Activated CD4-positive, alpha-beta T cell treated with anti-CD3 and anti-CD28 coated beads, Interleukin-2, amount 50 U/mL, for 4 hours (primary cell): Measurements from ENCODE around the gene DCHS2.

ENCODE experiments used
- DNase-seq, 2 experiments: peaks; one replicate each; pipeline ENCODE4 v3.0.0-alpha.2; 2020

Gene DCHS2

GRCh38 chr4:154364066-154364845 is 127.3 kb downstream of the DCHS2 start:
- no peak for DNase-seq

- DNase-seq, result no peak
These were observed 130.1 kb downstream of the DCHS2 start for GRCh38 chr4:154361450-154361849.

DNA sequence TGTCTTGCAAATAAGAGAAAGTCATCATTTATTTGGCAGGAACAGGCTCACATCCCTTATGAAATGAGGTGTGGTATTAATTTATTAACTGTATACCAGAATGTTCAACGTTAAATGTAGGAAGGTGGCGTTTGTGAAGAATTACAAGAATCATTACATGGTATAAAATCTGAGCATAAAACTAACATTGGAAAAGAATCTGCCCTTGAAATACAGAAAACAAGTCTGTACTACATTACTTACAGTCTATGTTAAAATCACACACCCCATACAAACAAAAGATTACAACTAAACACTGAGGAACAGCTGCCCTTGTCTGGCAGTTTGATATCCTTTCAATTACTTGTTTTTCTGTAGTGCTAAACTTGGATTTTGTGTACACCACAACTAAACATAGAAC is 131.1 kb downstream of the DCHS2 start:
- DNase-seq, result no peak

- no peak for DNase-seq
These were observed 136.7 kb downstream of the DCHS2 start for GRCh38 chr4:154354883-154355282.

DNA sequence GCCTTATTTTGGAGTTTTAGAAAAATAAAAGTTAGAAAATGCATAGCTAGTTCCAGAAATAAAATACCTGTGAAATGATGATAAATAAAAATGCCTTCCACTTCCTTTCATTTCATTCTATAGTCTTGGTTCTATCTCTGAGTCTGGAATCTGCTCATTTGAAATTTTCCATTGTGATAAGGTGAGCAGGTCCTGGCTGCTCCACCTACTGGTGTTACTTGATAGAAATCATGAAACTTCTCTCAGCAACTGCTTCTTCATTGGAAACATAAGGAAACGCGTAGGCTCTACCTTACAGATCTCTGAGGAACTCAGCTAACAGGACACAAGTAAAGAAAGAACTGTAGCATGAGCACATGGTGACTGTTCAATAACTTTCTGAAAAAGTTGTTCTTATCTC is 141.8 kb downstream of the DCHS2 start:
- DNase-seq, result no peak

GRCh38 chr4:154348657-154349056 is 142.9 kb downstream of the DCHS2 start:
- DNase-seq, result no peak

- no peak for DNase-seq
These were observed 146.2 kb downstream of the DCHS2 start for GRCh38 chr4:154345359-154345758.

GRCh38 chr4:154344686-154345085 is 146.9 kb downstream of the DCHS2 start:
- DNase-seq, result no peak

GRCh38 chr4:154343651-154344050 is 147.9 kb downstream of the DCHS2 start:
- DNase-seq, result no peak

- DNase-seq, result no peak
These were observed 150.2 kb downstream of the DCHS2 start for GRCh38 chr4:154341448-154341847.

DNA sequence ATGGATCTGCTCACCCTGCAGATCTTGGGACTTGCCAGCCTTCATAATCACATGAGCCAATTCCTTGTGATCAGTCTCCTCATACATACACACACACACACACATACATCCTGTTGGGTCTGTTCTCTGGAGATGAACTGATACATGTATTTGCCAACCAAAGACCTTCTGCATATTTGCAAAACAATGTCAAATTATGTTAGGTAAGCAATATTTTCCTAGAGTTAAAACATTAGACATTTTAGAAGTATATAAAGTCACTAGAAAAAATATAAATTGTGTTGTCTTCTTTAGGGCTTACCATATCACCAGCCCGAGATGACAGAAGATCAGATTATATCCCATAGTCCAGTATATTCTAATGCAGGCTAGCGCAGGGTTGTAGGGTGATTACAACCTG is 156.0 kb downstream of the DCHS2 start:
- no peak for DNase-seq

DNA sequence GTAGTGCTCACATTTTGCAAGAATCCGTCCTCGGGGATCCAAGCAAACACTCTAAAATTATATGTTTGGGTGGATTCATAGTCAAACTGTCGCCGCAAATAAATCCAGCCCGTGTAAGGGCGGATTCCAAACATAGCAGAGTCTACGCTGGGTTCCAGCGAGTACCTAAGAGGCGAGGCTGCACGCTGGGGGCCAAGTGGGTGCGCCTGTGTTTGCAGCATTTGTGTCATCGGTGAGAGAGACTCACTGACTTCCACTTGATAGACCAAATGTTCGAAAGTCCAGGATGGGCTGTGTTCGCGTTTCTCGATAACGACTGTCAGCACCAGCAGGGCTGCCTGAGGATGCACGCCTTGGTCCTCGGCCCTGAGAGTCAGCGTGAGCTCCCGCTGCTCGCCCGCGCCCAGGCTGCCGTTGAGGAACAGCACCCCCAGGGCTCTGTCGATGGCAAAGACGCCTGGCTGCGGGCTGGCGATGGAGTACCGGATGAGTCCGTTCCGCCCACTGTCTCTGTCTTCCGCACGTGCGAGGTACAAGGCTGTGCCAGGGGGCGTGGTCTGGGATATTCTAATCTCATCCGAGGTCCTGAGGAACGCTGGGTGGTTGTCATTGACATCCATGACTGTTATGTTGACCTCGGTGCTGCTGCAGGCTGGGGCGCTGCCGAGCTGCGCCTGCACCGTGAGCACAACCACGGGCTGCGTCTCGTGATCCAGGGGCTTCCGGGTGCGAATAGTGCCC is 158.7 kb downstream of the DCHS2 start:
- DNase-seq, result peak; percentile 7 to 24

DNA sequence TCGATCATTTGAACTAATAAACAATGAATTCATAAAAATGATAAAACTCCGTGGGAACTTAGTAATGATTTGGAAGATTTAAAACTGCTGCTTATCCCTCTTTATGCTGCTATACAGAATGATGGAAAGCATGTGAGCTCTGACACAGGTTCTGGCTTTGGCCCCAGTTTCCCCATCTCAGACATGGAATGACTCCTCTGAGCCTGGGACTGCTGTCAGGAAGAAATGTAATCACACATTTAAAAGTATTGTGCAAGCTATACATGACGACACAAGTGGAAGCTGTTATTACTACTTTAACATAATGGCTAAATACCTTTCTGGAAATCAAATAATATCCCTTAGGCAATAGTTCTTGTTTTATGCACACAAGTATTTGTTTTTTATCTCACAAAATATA is 161.7 kb downstream of the DCHS2 start:
- DNase-seq, result no peak

GRCh38 chr4:154329268-154329868 is 162.2 kb downstream of the DCHS2 start:
- DNase-seq, result no peak

DNA sequence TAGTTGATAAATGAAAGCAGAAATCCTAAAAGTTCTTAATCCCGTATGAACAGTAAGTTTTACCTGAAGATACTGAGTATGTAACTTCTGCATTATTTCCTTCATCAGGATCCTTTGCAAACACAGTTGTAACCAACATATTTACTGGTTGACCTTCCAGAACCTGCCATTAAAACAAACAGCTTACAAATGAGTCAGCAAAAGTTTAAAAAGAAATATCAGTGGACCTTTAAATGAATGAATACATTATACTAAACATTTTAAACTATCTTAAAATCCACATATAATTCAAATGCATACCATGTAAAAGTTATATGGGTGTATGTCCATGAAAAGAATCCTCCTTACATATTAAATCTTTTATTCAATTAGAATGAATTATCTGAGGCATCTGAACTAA is 163.6 kb downstream of the DCHS2 start:
- DNase-seq, result no peak

DNA sequence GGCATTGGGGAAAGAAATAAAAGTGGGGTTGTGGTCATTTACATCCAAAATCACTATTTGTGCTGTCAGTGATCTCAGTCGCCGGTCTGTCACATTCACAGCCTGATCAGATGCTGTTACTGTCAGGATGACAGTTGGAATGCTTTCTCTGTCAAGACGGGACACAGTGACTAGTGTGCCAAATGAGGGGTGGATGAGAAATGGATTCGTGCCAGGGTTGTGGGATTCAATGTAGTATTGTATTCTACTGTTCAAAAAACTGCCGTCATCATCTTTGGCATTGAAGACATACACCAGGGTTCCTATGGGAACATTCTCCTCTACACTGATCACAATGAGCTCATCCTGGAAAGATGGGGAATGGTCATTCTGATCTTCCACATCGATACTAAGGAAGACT is 171.1 kb downstream of the DCHS2 start:
- no peak for DNase-seq

- DNase-seq, result no peak
These were observed 171.9 kb downstream of the DCHS2 start for GRCh38 chr4:154319736-154320135.

DNA sequence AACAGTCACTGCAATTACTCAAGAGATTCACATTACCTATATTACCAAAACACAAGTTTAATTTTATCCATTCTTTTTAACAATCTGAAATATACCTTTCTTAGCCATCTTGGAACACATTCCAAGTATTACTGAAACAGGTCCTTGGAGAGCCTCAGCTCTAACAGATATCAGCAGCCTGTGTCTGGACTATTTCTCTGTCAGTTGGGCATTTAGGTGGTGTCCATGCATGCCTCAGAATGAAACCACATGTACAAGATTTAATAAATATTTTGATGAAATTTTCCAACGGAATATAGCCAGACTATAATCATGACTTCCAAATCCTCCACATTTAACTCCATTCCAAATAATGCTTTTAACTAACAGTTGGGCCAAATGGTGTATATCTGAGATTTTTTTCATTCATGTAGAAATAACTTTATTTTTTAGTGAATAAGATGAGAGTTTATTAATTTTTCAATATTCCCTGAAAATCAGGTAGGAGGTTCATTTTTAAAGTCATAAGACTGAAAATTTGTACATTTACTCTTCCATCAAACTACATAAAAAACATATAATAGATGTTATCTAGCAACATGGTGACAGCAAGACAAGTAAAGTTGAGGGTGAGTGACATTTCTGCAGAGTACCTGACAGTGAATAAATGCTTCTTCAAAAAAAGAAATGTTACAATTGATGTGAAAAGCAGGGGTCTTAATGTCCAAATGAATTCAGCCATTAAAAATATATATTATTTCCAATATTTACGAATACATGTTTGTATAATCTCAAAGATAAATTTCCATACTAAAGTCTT is 174.2 kb downstream of the DCHS2 start:
- DNase-seq, result no peak

DNA sequence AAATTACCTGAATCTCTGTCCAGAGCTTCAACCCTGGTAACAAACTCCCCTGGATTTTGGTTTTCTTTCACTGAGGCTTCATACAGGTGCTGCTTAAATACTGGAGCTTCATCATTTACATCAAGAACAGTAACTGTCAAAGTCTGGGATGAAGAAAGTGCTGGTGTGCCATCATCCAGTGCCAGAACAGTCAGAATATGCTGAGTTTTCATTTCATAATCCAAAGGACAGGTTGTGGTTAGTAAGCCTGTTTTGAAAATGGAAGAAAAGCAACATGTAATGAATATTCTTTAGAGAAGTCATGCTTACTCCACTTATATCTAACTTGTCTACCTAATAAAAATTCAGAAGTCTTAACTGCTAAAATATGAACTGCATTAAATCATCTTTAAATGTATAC is 175.9 kb downstream of the DCHS2 start:
- no peak for DNase-seq

- DNase-seq, result no peak
These were observed 177.4 kb downstream of the DCHS2 start for GRCh38 chr4:154314248-154314647.

DNA sequence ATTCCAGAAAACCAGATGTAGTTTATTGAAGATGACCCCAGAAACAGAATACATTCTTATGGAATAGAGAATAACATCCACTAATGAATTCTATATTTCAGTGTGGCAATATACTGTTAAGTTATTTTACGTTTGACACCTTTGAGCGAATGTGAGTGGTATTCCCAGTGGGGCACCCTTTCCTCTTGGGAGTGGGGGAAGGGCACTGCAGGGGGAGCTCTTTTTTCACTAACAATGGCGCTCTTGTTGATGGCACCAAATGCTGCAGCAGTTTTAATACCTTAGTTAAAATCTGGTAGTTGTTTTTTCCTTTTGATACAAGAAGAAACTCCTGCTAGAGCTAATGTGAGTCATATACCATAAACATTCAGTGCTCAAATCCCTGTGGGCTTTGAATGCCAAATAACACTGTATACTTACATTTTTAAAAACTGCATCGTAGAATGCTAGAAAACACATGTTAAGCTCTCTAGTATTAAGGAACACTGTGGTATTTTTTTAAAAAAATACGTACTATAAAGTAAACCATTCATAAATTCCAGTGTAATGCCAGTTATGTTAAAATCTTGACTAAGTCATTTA is 178.5 kb downstream of the DCHS2 start:
- DNase-seq, result no peak

GRCh38 chr4:154312246-154312645 is 179.4 kb downstream of the DCHS2 start:
- no peak for DNase-seq

DNA sequence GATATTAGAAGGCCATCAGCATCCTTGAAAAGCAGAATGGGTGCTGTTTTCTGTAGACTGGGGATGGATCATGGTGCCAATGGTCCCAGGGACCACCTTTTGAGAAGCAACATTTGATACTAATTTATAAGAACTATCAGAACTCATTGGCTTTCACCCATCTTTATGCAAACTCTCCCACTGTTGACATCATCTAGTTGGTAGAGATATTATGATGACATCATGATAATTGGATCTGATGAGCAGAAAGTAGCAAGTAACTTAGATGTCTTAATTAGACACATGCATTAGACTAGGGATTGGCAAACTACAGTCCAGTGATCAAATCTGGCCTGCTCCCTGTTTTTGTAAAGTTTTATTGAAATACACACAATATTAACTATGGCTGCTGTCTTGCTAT is 181.0 kb downstream of the DCHS2 start:
- DNase-seq, result no peak
